Measurements from ENCODE around the gene SAFB2. TPM values are rescaled to one million over a fixed set of nuclear protein-coding genes. Genes with fewer than 3 reads are reported as not detected.

SAFB2 gene
- polyA plus RNA-seq, 2 of the 4 experiments (the other 2 are of a cell fraction): 33.2 to 51.2 TPM

GRCh38 chr19:5642204-5642603 is 19.6 kb upstream of the SAFB2 start:
- DNase-seq (ENCODE audit: low read depth in 1 of 2, low spot score in 1 of 2) (no peak), FAIRE-seq (no peak), ATAC-seq (no peak)
- H3K4me3 ChIP-seq: no peak overlapping the region
- ChIA-PET CTCF (interaction anchor here (0.9 to 1.4 kb wide), 2 partner anchors 13 to 20 kb away, joined by 3 to 4 read pairs; no protein-coding TSS in a partner anchor), POLR2A (no interaction called here)
- H3K27ac ChIP-seq: no peak overlapping the region
- H3K9me3 ChIP-seq: no peaks in the 10 kb centered on the region
- 76% methylated on average over 2 of the region's 2 CpGs for WGBS (ENCODE audit: missing lambda C conversion rate)
- TF ChIP-seq REST (IDR thresholded peaks at IDR 0.05) (no peak), CEBPB (IDR thresholded peaks at IDR 0.05) (peak in 1 of 2 experiments; percentile 42; a peak in 2 of 4 replicates)
- 0 out of 3 replicates have a peak, but pooled peaks cover 9% of the 10 kb centered on the region for H3K4me1 ChIP-seq
- no peak overlapping the region for H3K4me2 ChIP-seq

- no peak for FAIRE-seq
These were observed 18.6 kb upstream of the SAFB2 start for GRCh38 chr19:5641171-5641570.

GRCh38 chr19:5637971-5638370 is 15.4 kb upstream of the SAFB2 start:
- FAIRE-seq: no peak
- Histone ChIP-seq H3K27ac (no peak overlapping the region), H3K4me2 (no peak overlapping the region), H3K9me3 (no peaks in the 10 kb centered on the region), H3K4me3 (no peak overlapping the region), H3K4me1 (0 out of 3 replicates have a peak, but pooled peaks cover 9% of the 10 kb centered on the region)
- CTCF ChIA-PET: interaction anchor here (0.6 kb wide), 1 partner anchor 350 kb away, joined by 3 read pairs; no protein-coding TSS in a partner anchor
- POLR2A ChIA-PET: no interaction called here
- no peak for ATAC-seq
- DNase-seq (ENCODE audit: low read depth in 1 of 2, low spot score in 1 of 2): no peak
- WGBS (ENCODE audit: missing lambda C conversion rate): 60% methylated on average over 1 of the region's 1 CpG
- TF ChIP-seq MAX (IDR thresholded peaks at IDR 0.05): no peak
- TF ChIP-seq NR3C1 (IDR thresholded peaks at IDR 0.05): no peak
- TF ChIP-seq NFE2L2 (conservative IDR thresholded peaks at IDR 0.05; ENCODE audit: low read length): no peak

More at GRCh38 chr19:5641171-5641570, 18.6 kb upstream of the SAFB2 start:
- no peak overlapping the region for H3K27ac ChIP-seq
- 0 out of 3 replicates have a peak, but pooled peaks cover 9% of the 10 kb centered on the region for H3K4me1 ChIP-seq
- 89% methylated on average over 4 of the region's 4 CpGs for WGBS (ENCODE audit: missing lambda C conversion rate)
- H3K4me2 ChIP-seq: no peak overlapping the region
- ChIA-PET POLR2A (no interaction called here), CTCF (interaction anchor here (0.6 to 1.4 kb wide), 2 partner anchors 14 to 728 kb away, joined by 3 to 4 read pairs; no protein-coding TSS in a partner anchor)
- no peak overlapping the region for H3K4me3 ChIP-seq
- DNase-seq (ENCODE audit: low read depth in 1 of 2, low spot score in 1 of 2): no peak
- TF ChIP-seq TP53 (CRISPR knock-in tag; IDR thresholded peaks at IDR 0.05): no peak
- no peak for TF ChIP-seq GATA3 (IDR thresholded peaks at IDR 0.05; ENCODE audit: borderline replicate concordance)
- no peak for TF ChIP-seq SMC3 (IDR thresholded peaks at IDR 0.05)
- TF ChIP-seq RNF2 (IDR thresholded peaks at IDR 0.05; ENCODE audit: borderline replicate concordance, low read depth): no peak
- TF ChIP-seq USF2 (IDR thresholded peaks at IDR 0.05): no peak
- TF ChIP-seq ZC3H11A (IDR thresholded peaks at IDR 0.05): no peak
- no peak for TF ChIP-seq SREBF2 (IDR thresholded peaks at IDR 0.05)
- no peak for TF ChIP-seq CTCF (IDR thresholded peaks at IDR 0.05)
- H3K9me3 ChIP-seq: no peaks in the 10 kb centered on the region
- ATAC-seq: no peak

All from A549 (cell line).